BLaER1 (cell line): ENCODE measurements around the gene TELO2.
A peak's percentile ranks its signal among the peaks of the same experiment; 100 is the strongest.

Experiments used
- H3K27ac ChIP-seq: shearing (Covaris generic); formaldehyde crosslinking; 2 replicates; pipeline ENCODE4 v1.8.1; 2022
- H3K27me3 ChIP-seq: shearing (Covaris generic); formaldehyde crosslinking; 2 replicates; pipeline ENCODE4 v1.8.1; 2022
- H3K36me3 ChIP-seq: shearing (Covaris generic); formaldehyde crosslinking; 2 replicates; pipeline ENCODE4 v1.8.1; 2022
- H3K4me1 ChIP-seq: shearing (Covaris generic); formaldehyde crosslinking; 2 replicates; pipeline ENCODE4 v1.8.1; 2022
- H3K4me2 ChIP-seq: shearing (Covaris generic); formaldehyde crosslinking; 2 replicates; pipeline ENCODE4 v1.8.1; 2022
- H3K4me3 ChIP-seq: shearing (Covaris generic); formaldehyde crosslinking; 2 replicates; pipeline ENCODE4 v1.8.1; 2022
- H3K9ac ChIP-seq: shearing (Covaris generic); formaldehyde crosslinking; 2 replicates; pipeline ENCODE4 v1.8.1; 2022
- H3K9me3 ChIP-seq: shearing (Covaris generic); formaldehyde crosslinking; 2 replicates; pipeline ENCODE4 v1.8.1; 2022
- H4K20me1 ChIP-seq: shearing (Covaris generic); formaldehyde crosslinking; 2 replicates; pipeline ENCODE4 v1.8.1; 2022
- Cebpa-rat ChIP-seq: shearing (Covaris generic); IDR thresholded peaks from 2 replicates; pipeline ENCODE4 v1.8.1; 2022

Gene TELO2

DNA sequence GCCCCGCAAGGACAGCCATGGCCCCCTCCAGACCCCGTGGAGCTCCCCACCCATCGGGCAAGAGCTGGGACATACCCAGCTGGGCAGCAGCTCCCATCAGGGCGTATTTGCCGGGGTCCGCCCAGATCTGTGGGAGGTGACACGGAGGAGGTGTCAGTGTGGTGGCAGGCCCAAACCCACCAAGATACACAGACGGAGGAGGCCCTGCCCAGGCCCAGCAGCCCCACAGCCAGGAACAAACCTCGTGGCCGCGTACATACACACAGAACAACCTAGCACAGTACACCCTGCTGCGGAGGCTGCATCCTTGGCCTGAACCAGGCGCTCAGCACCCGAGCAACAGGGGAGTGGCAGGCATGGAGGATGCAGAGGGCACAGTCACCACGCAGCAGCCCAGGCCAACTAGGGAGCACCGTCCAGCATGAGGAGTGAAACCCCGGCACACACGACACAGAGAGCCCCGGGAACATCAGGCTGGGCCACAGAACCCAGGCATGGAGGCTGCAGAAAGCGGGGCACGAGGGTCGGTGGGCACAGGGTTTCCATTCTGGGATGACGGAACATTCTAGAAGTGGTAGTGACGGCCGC, 43.9 kb upstream of the TELO2 start:
- Histone ChIP-seq H3K36me3 (peaks cover 83% of the 10 kb centered on the region), H3K27ac (no peak overlapping the region), H3K4me2 (no peak overlapping the region), H4K20me1 (no peaks in the 10 kb centered on the region), H3K27me3 (no peaks in the 10 kb centered on the region), H3K4me3 (no peak overlapping the region), H3K9me3 (no peaks in the 10 kb centered on the region), H3K9ac (no peak overlapping the region), H3K4me1 (peaks cover 46% of the 10 kb centered on the region)
- no peak for TF ChIP-seq Cebpa-rat

DNA sequence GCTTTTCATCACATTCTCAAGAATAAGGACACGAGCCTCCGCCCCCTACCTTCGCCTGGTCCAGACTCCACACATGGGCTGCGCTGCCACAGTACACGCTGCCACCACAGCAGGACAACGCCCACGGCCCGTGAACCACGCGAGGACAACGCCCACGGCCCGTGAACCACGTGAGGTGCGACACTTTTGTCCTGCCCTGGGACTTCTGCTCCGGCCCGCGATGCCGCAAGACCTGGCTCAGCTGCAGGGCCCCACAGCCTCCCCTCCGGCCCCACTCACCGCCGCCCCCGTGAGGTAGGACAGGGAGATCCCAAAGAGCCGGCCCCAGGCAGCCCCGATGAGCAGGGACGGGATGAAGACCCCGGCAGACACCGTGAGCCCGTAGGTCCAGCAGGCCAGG, 42.9 kb upstream of the TELO2 start:
- H3K4me2 ChIP-seq, result no peak overlapping the region
- no peak overlapping the region; the same call in 1 of the 2 replicates for H3K27ac ChIP-seq
- H3K27me3 ChIP-seq, result no peaks in the 10 kb centered on the region
- H3K9me3 ChIP-seq, result no peaks in the 10 kb centered on the region
- H3K4me3 ChIP-seq, result no peak overlapping the region
- H3K9ac ChIP-seq, result no peak overlapping the region
- peaks cover 93% of the 10 kb centered on the region for H3K36me3 ChIP-seq
- peaks cover 46% of the 10 kb centered on the region for H3K4me1 ChIP-seq
- H4K20me1 ChIP-seq, result no peaks in the 10 kb centered on the region; the same call in 1 of the 2 replicates
- TF ChIP-seq Cebpa-rat, result no peak

GRCh38 chr16:1450841-1451240, 42.3 kb upstream of the TELO2 start:
- no peak overlapping the region for H3K27ac ChIP-seq
- H3K9ac ChIP-seq, result no peak overlapping the region
- H4K20me1 ChIP-seq, result peaks cover 1% of the 10 kb centered on the region; the same call in 1 of the 2 replicates
- H3K4me3 ChIP-seq, result no peak overlapping the region
- no peaks in the 10 kb centered on the region for H3K27me3 ChIP-seq
- peaks cover 98% of the 10 kb centered on the region for H3K36me3 ChIP-seq
- H3K4me2 ChIP-seq, result no peak overlapping the region
- H3K4me1 ChIP-seq, result peaks cover 46% of the 10 kb centered on the region
- TF ChIP-seq Cebpa-rat, result no peak
- no peaks in the 10 kb centered on the region for H3K9me3 ChIP-seq

GRCh38 chr16:1451702-1452392, 41.3 kb upstream of the TELO2 start:
- Histone ChIP-seq H3K36me3 (peaks cover 98% of the 10 kb centered on the region), H3K4me3 (no peak overlapping the region), H3K27me3 (no peaks in the 10 kb centered on the region), H3K9me3 (no peaks in the 10 kb centered on the region), H3K4me1 (peaks cover 46% of the 10 kb centered on the region), H3K9ac (no peak overlapping the region), H3K27ac (no peak overlapping the region), H4K20me1 (peaks cover 11% of the 10 kb centered on the region; the same call in 1 of the 2 replicates), H3K4me2 (no peak overlapping the region)
- TF ChIP-seq Cebpa-rat, result no peak

DNA sequence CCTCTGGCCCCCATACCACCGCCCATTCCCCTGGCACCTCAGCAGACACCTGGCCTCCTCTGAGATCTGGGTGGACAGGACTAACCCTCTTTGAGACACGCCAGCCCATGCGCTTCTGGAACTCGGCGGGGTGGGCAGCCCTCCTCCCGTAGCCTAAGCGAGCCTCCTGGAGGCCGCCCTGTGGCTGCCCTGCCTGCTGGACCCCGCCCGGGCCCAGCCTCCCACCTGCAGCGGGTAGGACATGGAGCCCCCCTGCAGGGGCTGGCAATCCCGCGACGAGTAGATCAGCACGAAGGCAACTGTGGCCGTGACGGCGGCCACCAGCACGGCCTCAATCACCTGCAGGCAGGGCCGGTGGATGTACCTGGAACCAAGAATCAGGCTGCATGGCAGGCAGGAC, 40.6 kb upstream of the TELO2 start:
- H3K9me3 ChIP-seq, result no peaks in the 10 kb centered on the region
- H3K4me1 ChIP-seq, result peaks cover 48% of the 10 kb centered on the region
- no peak overlapping the region for H3K4me2 ChIP-seq
- H3K36me3 ChIP-seq, result peaks cover 99% of the 10 kb centered on the region
- H3K9ac ChIP-seq, result no peak overlapping the region
- H3K27me3 ChIP-seq, result no peaks in the 10 kb centered on the region
- no peak overlapping the region for H3K27ac ChIP-seq
- TF ChIP-seq Cebpa-rat, result no peak
- peaks cover 18% of the 10 kb centered on the region; the same call in 1 of the 2 replicates for H4K20me1 ChIP-seq
- H3K4me3 ChIP-seq, result no peak overlapping the region

- H3K9me3 ChIP-seq, result no peaks in the 10 kb centered on the region
- peak overlapping the region; percentile 65; the same call in 1 of the 2 replicates for H3K9ac ChIP-seq
- peaks cover 26% of the 10 kb centered on the region for H4K20me1 ChIP-seq
- TF ChIP-seq Cebpa-rat, result no peak
- peaks cover 51% of the 10 kb centered on the region for H3K4me1 ChIP-seq
- peak overlapping the region; percentile 49; the same call in 1 of the 2 replicates for H3K4me2 ChIP-seq
- H3K4me3 ChIP-seq, result no peak overlapping the region
- H3K27me3 ChIP-seq, result no peaks in the 10 kb centered on the region
- H3K27ac ChIP-seq, result peak overlapping the region; percentile 69
- peaks cover 99% of the 10 kb centered on the region for H3K36me3 ChIP-seq
These were observed 39.8 kb upstream of the TELO2 start for GRCh38 chr16:1453316-1453715.

DNA sequence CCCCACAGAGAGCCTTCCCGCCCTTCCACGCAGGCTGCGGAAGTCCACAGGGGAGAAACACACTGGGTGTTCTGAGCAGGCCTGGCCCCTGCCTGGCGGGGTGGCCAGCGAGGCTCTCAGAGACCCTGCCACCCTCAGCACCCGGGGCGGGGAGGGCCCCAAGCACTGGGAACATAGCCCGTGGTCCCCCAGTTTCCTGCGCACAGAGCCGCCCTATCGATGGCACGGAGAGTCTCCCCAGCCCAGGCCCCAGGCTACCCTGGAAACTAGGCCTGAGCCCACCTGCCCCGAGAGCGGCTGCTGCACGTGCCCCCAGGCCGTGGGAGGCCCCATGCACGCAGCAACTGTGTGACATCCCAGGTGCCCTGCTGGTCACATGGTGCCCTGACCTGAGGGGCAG, 38.6 kb upstream of the TELO2 start:
- TF ChIP-seq Cebpa-rat, result no peak
- H3K9me3 ChIP-seq, result no peaks in the 10 kb centered on the region
- peaks cover 37% of the 10 kb centered on the region for H4K20me1 ChIP-seq
- H3K4me2 ChIP-seq, result peak overlapping the region; percentile 49
- no peak overlapping the region for H3K4me3 ChIP-seq
- no peaks in the 10 kb centered on the region for H3K27me3 ChIP-seq
- H3K27ac ChIP-seq, result peak overlapping the region; percentile 69
- H3K36me3 ChIP-seq, result peaks cover 91% of the 10 kb centered on the region
- peak overlapping the region; percentile 65 for H3K9ac ChIP-seq
- H3K4me1 ChIP-seq, result peaks cover 63% of the 10 kb centered on the region

- Histone ChIP-seq H3K4me3 (no peak overlapping the region), H4K20me1 (peaks cover 46% of the 10 kb centered on the region), H3K27me3 (no peaks in the 10 kb centered on the region), H3K27ac (peak overlapping the region; percentile 69), H3K9me3 (no peaks in the 10 kb centered on the region), H3K36me3 (peaks cover 90% of the 10 kb centered on the region), H3K9ac (peak overlapping the region; percentile 65; the same call in 1 of the 2 replicates), H3K4me2 (peak overlapping the region; percentile 49), H3K4me1 (peaks cover 73% of the 10 kb centered on the region)
- TF ChIP-seq Cebpa-rat, result no peak
These were observed 37.7 kb upstream of the TELO2 start for GRCh38 chr16:1455190-1456171.

- H4K20me1 ChIP-seq, result peaks cover 61% of the 10 kb centered on the region
- H3K9ac ChIP-seq, result peak overlapping the region; percentile 63
- peak overlapping the region; percentile 84 for H3K27ac ChIP-seq
- H3K4me2 ChIP-seq, result peak overlapping the region; percentile 93
- no peaks in the 10 kb centered on the region for H3K9me3 ChIP-seq
- peaks cover 90% of the 10 kb centered on the region for H3K36me3 ChIP-seq
- no peak for TF ChIP-seq Cebpa-rat
- peaks cover 83% of the 10 kb centered on the region for H3K4me1 ChIP-seq
- H3K27me3 ChIP-seq, result no peaks in the 10 kb centered on the region
- H3K4me3 ChIP-seq, result no peak overlapping the region
These were observed 36.2 kb upstream of the TELO2 start for GRCh38 chr16:1456951-1457350.
